Body of pancreas (tissue), 4 donors: Measurements from ENCODE around the gene MYO5A. TPM values are rescaled to one million over a fixed set of nuclear protein-coding genes. Genes with fewer than 3 reads are reported as not detected.
A peak's percentile ranks its signal among the peaks of the same experiment; 100 is the strongest.

Experiments
- ATAC-seq: fragments of 150-250 bp; one replicate; pipeline ENCODE4 v1.9.1; 2016
- DNase-seq, 4 donors: peaks; one replicate each; pipeline ENCODE4 v3.0.0-alpha.2; 2019
- H3K27ac ChIP-seq, 4 donors: fragments of 200-600 bp; sonication (generic); 1 replicate in 3 of 4; 2 replicates in 1 of 4; pipeline versions ENCODE4 v1.5.1 to v1.6.1; 2016 to 2019; ENCODE audit warnings: mild to moderate bottlenecking in 1 of 4, mixed read lengths in 1 of 4, moderate library complexity in 1 of 4
- H3K27me3 ChIP-seq, 2 donors: fragments of 200-600 bp; sonication (generic); one replicate each; pipeline ENCODE4 v1.6.0; 2016; ENCODE audit warnings: mild to moderate bottlenecking in 1 of 2
- H3K36me3 ChIP-seq, 2 donors: fragments of 200-600 bp; sonication (generic); replicated peaks in 1 of 2; 2 replicates each; pipeline ENCODE4 v1.5.1; 2016; ENCODE audit warnings: low read depth in 2 of 2; ENCODE audit not compliant: insufficient read depth in 1 of 2
- H3K4me1 ChIP-seq: fragments of 200-600 bp; sonication (generic); one replicate; pipeline ENCODE4 v1.6.0; 2016
- H3K4me3 ChIP-seq, 2 donors: fragments of 200-600 bp; sonication (generic); 1 replicate in 1 of 2; 2 replicates in 1 of 2; pipeline ENCODE4 v1.5.1; 2016 to 2019
- H3K9me3 ChIP-seq, 3 donors: fragments of 200-600 bp; sonication (generic); 1 replicate in 2 of 3; 2 replicates in 1 of 3; pipeline ENCODE4 v1.5.1; 2016
- POLR2A ChIP-seq, 3 donors: fragments of 450-650 bp; IDR thresholded peaks; one replicate each; pipeline ENCODE4 v1.6.1; 2016; ENCODE audit warnings: antibody characterized with exemption in 3 of 3, mild to moderate bottlenecking in 2 of 3
- WGBS, 2 donors: methylation state at CpG; one replicate each; pipeline ENCODE4 v1.1.5; 2017; 5-methylcytosine and 5-hydroxymethylcytosine counted together
- intact Hi-C: fragments of 100-400 bp; cut with DNase I; formaldehyde crosslinking; loops from one replicate; pipeline ENCODE4 v1.15.1; 2023
- total RNA-seq, 2 donors: library from RNA; depleted of rRNA; stranded (reverse); fragments of >200 nt; gene quantifications; one replicate each; pipeline ENCODE4 v1.1.0, GENCODE V29; 2016
- TF ChIP-seq, protein P1 (sequence below), 7 experiments: fragments of 450-650 bp in 4 of 7; fragments of 200-600 bp in 3 of 7; sonication (generic) in 3 of 7; IDR thresholded peaks; one replicate each; pipeline ENCODE4 v1.5.1; 2016 to 2019; ENCODE audit warnings: antibody characterized with exemption in 7 of 7

MYO5A gene
- total RNA-seq, 2 donors from 2014 or later, result 8.2 to 11.9 TPM

DNA sequence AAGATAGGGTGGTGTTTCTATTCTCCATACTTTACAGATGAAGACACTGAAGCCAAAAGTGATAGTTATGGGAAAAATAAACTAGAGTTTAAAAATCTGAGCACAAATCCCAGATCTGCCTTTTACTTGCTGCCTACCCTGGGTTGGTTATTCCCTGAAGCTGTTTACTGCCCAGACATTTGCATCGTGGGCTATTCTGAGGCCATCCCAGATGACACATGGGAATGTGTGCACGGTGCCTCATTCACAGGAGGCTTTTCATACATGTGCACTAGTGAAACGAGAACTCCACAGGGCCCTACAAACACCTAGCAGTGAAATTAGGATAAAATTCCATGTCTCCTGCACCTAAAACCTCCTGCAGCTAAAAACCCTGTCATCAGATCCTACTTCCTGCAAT, 250.5 kb downstream of the MYO5A start:
- intact Hi-C loops, result no loop called here
- 81 to 86% methylated on average over 3 of the region's 3 CpGs for WGBS, 2 donors
- H3K36me3 ChIP-seq, result peaks cover 22 to 37% of the 10 kb centered on the region in 2 donors
- H3K4me3 ChIP-seq, result no peak overlapping the region
- no peaks in the 10 kb centered on the region for H3K9me3 ChIP-seq
- H3K27ac ChIP-seq, result no peak overlapping the region
- no peak for TF ChIP-seq POLR2A (IDR thresholded peaks at IDR 0.05)
- TF ChIP-seq, protein P1, sequence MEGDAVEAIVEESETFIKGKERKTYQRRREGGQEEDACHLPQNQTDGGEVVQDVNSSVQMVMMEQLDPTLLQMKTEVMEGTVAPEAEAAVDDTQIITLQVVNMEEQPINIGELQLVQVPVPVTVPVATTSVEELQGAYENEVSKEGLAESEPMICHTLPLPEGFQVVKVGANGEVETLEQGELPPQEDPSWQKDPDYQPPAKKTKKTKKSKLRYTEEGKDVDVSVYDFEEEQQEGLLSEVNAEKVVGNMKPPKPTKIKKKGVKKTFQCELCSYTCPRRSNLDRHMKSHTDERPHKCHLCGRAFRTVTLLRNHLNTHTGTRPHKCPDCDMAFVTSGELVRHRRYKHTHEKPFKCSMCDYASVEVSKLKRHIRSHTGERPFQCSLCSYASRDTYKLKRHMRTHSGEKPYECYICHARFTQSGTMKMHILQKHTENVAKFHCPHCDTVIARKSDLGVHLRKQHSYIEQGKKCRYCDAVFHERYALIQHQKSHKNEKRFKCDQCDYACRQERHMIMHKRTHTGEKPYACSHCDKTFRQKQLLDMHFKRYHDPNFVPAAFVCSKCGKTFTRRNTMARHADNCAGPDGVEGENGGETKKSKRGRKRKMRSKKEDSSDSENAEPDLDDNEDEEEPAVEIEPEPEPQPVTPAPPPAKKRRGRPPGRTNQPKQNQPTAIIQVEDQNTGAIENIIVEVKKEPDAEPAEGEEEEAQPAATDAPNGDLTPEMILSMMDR (IDR thresholded peaks at IDR 0.05), result no peak
- H3K4me1 ChIP-seq, result peaks cover 39% of the 10 kb centered on the region
- DNase-seq (no peak), ATAC-seq (no peak)
- H3K27me3 ChIP-seq, result no peaks in the 10 kb centered on the region

DNA sequence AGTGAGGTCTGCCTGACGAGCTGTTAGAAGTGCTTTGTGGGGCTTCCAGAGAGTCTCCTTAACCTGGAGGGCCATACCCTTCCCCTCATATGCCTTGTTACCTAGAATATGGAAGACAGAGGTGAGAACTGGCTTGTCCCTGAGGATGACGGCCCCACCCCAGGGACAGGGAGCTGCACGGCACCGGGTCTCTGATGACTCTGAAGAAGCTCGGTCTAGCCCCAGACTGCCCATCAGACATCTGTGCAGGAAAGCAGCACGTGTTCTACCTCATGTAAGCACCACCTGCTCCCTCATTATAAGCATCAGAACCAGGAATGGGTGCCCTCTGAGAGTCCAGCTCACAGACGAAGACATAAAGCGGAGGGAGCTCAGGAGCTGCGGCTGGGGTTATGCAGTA, 251.1 kb downstream of the MYO5A start:
- TF ChIP-seq, protein P1 (IDR thresholded peaks at IDR 0.05), result no peak
- TF ChIP-seq POLR2A (IDR thresholded peaks at IDR 0.05), result no peak
- Histone ChIP-seq H3K36me3 (peaks cover 27 to 37% of the 10 kb centered on the region in 2 donors), H3K27ac (no peak overlapping the region), H3K4me1 (peaks cover 34% of the 10 kb centered on the region), H3K4me3 (no peak overlapping the region), H3K9me3 (no peaks in the 10 kb centered on the region), H3K27me3 (no peaks in the 10 kb centered on the region)
- WGBS, 2 donors, result 84 to 89% methylated on average over 7 to 9 of the region's 9 CpGs
- intact Hi-C loops, result no loop called here
- ATAC-seq, result no peak
- DNase-seq, result no peak

DNA sequence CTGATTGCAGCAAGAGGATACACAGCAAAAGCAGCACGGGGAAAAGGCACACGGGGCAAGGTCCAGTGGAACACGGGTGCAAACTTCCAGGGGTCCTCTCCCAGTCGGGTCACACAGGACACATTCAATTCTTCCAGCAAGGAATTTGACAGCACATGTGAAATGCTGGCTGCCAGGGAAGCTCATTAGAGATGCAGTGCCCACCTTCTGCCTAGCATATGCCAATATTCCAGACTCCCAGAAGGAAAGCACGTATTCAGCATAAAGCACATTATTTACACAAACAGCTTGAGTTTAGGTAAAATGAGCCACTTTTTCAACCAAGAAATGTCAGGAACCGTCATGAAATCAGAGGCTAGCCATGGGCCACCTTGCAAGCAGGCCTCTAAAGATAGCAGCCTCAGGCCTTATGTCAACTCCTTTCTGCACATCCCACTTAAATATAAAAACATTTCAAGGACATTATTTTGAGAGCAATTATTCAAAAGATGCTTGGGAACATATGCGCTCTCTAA, 252.4 kb downstream of the MYO5A start:
- no peak for ATAC-seq
- Histone ChIP-seq H3K9me3 (no peaks in the 10 kb centered on the region), H3K4me3 (no peak overlapping the region), H3K27ac (no peak overlapping the region), H3K36me3 (peaks cover 37 to 41% of the 10 kb centered on the region in 2 donors), H3K4me1 (peaks cover 21% of the 10 kb centered on the region), H3K27me3 (no peaks in the 10 kb centered on the region)
- 86 to 90% methylated on average over 7 of the region's 7 CpGs for WGBS, 2 donors
- TF ChIP-seq, protein P1 (IDR thresholded peaks at IDR 0.05), result no peak
- TF ChIP-seq POLR2A (IDR thresholded peaks at IDR 0.05), result no peak
- no peak for DNase-seq
- intact Hi-C loops, result no loop called here

DNA sequence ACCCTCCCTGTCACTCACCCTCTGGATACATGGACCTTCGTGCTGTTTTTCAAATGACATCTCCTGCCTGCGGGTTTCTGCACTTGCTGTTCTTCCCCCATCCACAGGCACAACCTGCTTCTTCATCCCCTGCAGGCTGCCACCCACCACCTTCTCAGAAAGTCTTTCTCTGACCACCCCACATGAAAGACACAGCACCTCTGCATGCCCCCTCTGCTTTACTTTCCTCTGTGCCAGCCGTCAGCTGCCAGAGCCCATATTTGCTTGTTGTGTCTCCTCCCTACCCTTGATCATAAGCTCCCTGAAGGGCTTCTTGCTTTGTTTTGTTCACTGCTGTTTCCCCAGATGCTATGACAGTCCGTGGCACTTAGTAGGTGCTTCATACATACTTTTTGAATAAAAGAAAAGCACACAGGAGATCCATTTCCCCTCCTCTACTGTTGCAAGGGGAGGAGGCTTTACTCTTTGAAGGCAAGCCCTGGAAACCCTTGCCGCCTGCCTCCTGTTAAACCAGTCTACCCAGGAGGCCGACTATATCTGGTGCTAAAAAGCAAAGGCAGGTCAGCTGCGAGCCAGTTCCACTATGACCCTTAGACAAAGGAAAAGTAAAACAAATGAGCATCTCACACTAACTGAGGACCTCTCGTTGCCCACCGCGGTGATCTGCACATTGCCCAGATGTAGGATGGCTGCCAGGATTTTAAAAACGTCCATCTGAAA, 265.0 kb downstream of the MYO5A start:
- peaks cover 27% of the 10 kb centered on the region for H3K4me1 ChIP-seq
- WGBS, 2 donors, result 67 to 74% methylated on average over 11 of the region's 11 CpGs
- intact Hi-C loops, result no loop called here
- DNase-seq (no peak), ATAC-seq (no peak)
- H3K9me3 ChIP-seq, result no peaks in the 10 kb centered on the region
- peaks cover 9% of the 10 kb centered on the region in 2 donors for H3K36me3 ChIP-seq
- H3K27ac ChIP-seq, result peak overlapping the region in 3 of 4 donors; percentile 26 to 80 (median 68)
- H3K27me3 ChIP-seq, result no peaks in the 10 kb centered on the region
- TF ChIP-seq, protein P1 (IDR thresholded peaks at IDR 0.05), result no peak
- no peak for TF ChIP-seq POLR2A (IDR thresholded peaks at IDR 0.05)
- no peak overlapping the region for H3K4me3 ChIP-seq

DNA sequence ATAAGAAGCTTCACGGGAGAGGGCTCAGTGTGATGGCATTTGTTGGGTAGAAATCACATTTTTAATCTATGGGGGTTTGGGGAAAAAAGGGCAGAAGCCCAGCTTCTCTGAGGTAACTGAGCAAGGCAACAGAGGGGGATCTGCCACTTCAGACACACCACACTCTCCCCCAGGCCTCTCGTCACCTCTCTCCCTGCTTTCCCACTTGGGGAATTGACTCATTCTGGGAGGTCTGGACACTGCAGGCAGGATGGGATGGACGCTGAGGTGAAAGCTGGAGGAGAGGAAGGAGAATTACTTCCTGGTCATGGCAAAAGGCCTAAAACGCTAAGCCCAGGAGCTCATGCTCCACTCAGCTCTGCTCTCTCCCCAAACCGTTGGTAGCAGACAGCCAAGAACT, 266.3 kb downstream of the MYO5A start:
- Histone ChIP-seq H3K27me3 (no peaks in the 10 kb centered on the region), H3K36me3 (peaks cover 2 to 6% of the 10 kb centered on the region in 2 donors), H3K27ac (peak overlapping the region; percentile 26 to 80 (median 71)), H3K4me3 (no peak overlapping the region), H3K9me3 (no peaks in the 10 kb centered on the region), H3K4me1 (peaks cover 27% of the 10 kb centered on the region)
- intact Hi-C loops, result no loop called here
- ATAC-seq (no peak), DNase-seq (no peak)
- WGBS, 2 donors, result 50 to 58% methylated on average over 5 of the region's 5 CpGs
- TF ChIP-seq, protein P1 (IDR thresholded peaks at IDR 0.05), result no peak
- no peak for TF ChIP-seq POLR2A (IDR thresholded peaks at IDR 0.05)
